ENCODE data around the gene CCER1. TPM values are rescaled to one million over a fixed set of nuclear protein-coding genes. Genes with fewer than 3 reads are reported as not detected.

The CCER1 gene
- total RNA-seq (2014; rRNA removed; shearing (Covaris generic)) (not detected in 2 replicates), polyA plus RNA-seq (2016; fragmentation: Nextera tagmentation; extraction: Ambion mirVana) (not detected in 2 replicates)

- Histone ChIP-seq H4K20me1 (ENCODE audit: insufficient read depth) (no peaks in the 10 kb centered on the region), H3K27ac (no peak within 1 kb of the TSS), H3K79me2 (ENCODE audit: insufficient read depth) (no peaks in the 10 kb centered on the region), H3K4me2 (ENCODE audit: unreplicated experiment) (no peak within 1 kb of the TSS), H2AFZ (no peak within 1 kb of the TSS), H3K27me3 (replicated peaks; ENCODE audit: insufficient read depth) (no peaks in the 10 kb centered on the region), H3F3A (ENCODE audit: insufficient read depth) (no peaks in the 10 kb centered on the region), H3K4me3 (no peak within 1 kb of the TSS), H3K9me3 (ENCODE audit: low read depth) (no peaks in the 10 kb centered on the region), H3K36me3 (ENCODE audit: low read depth) (no peaks in the 10 kb centered on the region), H3K9me2 (ENCODE audit: insufficient read depth) (no peaks in the 10 kb centered on the region), H3K9ac (no peak within 1 kb of the TSS), H3K4me1 (ENCODE audit: insufficient read depth) (peaks cover 3% of the 10 kb centered on the region; the same call in 1 of the 2 replicates)
- 95 to 98% methylated on average over 18 to 22 of the region's 22 CpGs for WGBS, 2 experiments (ENCODE audit: low coverage in 1 of 2, low lambda C conversion rate in 2 of 2, missing lambda C conversion rate in 2 of 2)
- in situ Hi-C loops (cut with MboI) = no loop called here
- TF ChIP-seq EZH2phosphoT487 (IDR thresholded peaks at IDR 0.05; ENCODE audit: insufficient read depth, low read depth) = no peak
- no peak for TF ChIP-seq EZH2 (IDR thresholded peaks at IDR 0.05; ENCODE audit: insufficient read depth, poor library complexity, severe bottlenecking)
- DNase-seq = no peak
Observed at GRCh38 chr12:90954921-90955320, at the start of gene CCER1. Gene CCER1 (minus strand): TSS chr12:90955176. CDS start chr12:90954742, 434 bp downstream.

GRCh38 chr12:91003737-91004136 is 48.8 kb upstream of the CCER1 start:
- no peak overlapping the region for H3K4me3 ChIP-seq
- no peak for DNase-seq
- H2AFZ ChIP-seq = no peak overlapping the region
- H3F3A ChIP-seq (ENCODE audit: insufficient read depth) = no peaks in the 10 kb centered on the region
- H3K9me2 ChIP-seq (ENCODE audit: insufficient read depth) = no peaks in the 10 kb centered on the region
- H3K27ac ChIP-seq = no peak overlapping the region
- no peaks in the 10 kb centered on the region for H4K20me1 ChIP-seq (ENCODE audit: insufficient read depth)
- H3K4me2 ChIP-seq (ENCODE audit: unreplicated experiment) = no peak overlapping the region
- in situ Hi-C loops (cut with MboI) = no loop called here
- no peaks in the 10 kb centered on the region for H3K79me2 ChIP-seq (ENCODE audit: insufficient read depth)
- no peaks in the 10 kb centered on the region for H3K4me1 ChIP-seq (ENCODE audit: insufficient read depth)
- H3K36me3 ChIP-seq (ENCODE audit: low read depth) = no peaks in the 10 kb centered on the region
- H3K27me3 ChIP-seq (replicated peaks; ENCODE audit: insufficient read depth) = no peaks in the 10 kb centered on the region
- H3K9me3 ChIP-seq (ENCODE audit: low read depth) = no peaks in the 10 kb centered on the region
- no peak for TF ChIP-seq EZH2 (IDR thresholded peaks at IDR 0.05; ENCODE audit: insufficient read depth, poor library complexity, severe bottlenecking)
- TF ChIP-seq EZH2phosphoT487 (IDR thresholded peaks at IDR 0.05; ENCODE audit: insufficient read depth, low read depth) = no peak
- H3K9ac ChIP-seq = no peak overlapping the region

GRCh38 chr12:91001306-91001705 is 46.3 kb upstream of the CCER1 start:
- no peaks in the 10 kb centered on the region for H3K9me2 ChIP-seq (ENCODE audit: insufficient read depth)
- no peak overlapping the region for H3K9ac ChIP-seq
- DNase-seq = no peak
- H3K27me3 ChIP-seq (replicated peaks; ENCODE audit: insufficient read depth) = no peaks in the 10 kb centered on the region
- H2AFZ ChIP-seq = no peak overlapping the region
- in situ Hi-C loops (cut with MboI) = no loop called here
- WGBS, 2 experiments (ENCODE audit: low coverage in 1 of 2, low lambda C conversion rate in 2 of 2, missing lambda C conversion rate in 2 of 2) = 94 to 95% methylated on average over 1 of the region's 1 CpG
- H3K27ac ChIP-seq = no peak overlapping the region
- no peaks in the 10 kb centered on the region for H3K9me3 ChIP-seq (ENCODE audit: low read depth)
- H3K4me2 ChIP-seq (ENCODE audit: unreplicated experiment) = no peak overlapping the region
- no peaks in the 10 kb centered on the region for H4K20me1 ChIP-seq (ENCODE audit: insufficient read depth)
- no peak overlapping the region for H3K4me3 ChIP-seq
- H3K79me2 ChIP-seq (ENCODE audit: insufficient read depth) = no peaks in the 10 kb centered on the region
- H3K4me1 ChIP-seq (ENCODE audit: insufficient read depth) = no peaks in the 10 kb centered on the region
- TF ChIP-seq EZH2phosphoT487 (IDR thresholded peaks at IDR 0.05; ENCODE audit: insufficient read depth, low read depth) (no peak), EZH2 (IDR thresholded peaks at IDR 0.05; ENCODE audit: insufficient read depth, poor library complexity, severe bottlenecking) (no peak)
- H3F3A ChIP-seq (ENCODE audit: insufficient read depth) = no peaks in the 10 kb centered on the region
- H3K36me3 ChIP-seq (ENCODE audit: low read depth) = no peaks in the 10 kb centered on the region

- in situ Hi-C loops (cut with MboI) = no loop called here
- Histone ChIP-seq H3K36me3 (ENCODE audit: low read depth) (no peaks in the 10 kb centered on the region), H3K4me3 (no peak overlapping the region), H3K4me2 (ENCODE audit: unreplicated experiment) (no peak overlapping the region), H2AFZ (no peak overlapping the region), H3K9ac (no peak overlapping the region), H3K9me3 (ENCODE audit: low read depth) (no peaks in the 10 kb centered on the region), H3K27ac (no peak overlapping the region), H3K27me3 (replicated peaks; ENCODE audit: insufficient read depth) (no peaks in the 10 kb centered on the region), H3F3A (ENCODE audit: insufficient read depth) (no peaks in the 10 kb centered on the region), H3K4me1 (ENCODE audit: insufficient read depth) (no peaks in the 10 kb centered on the region), H4K20me1 (ENCODE audit: insufficient read depth) (no peaks in the 10 kb centered on the region), H3K79me2 (ENCODE audit: insufficient read depth) (no peaks in the 10 kb centered on the region), H3K9me2 (ENCODE audit: insufficient read depth) (no peaks in the 10 kb centered on the region)
- WGBS, 2 experiments (ENCODE audit: low coverage in 1 of 2, low lambda C conversion rate in 2 of 2, missing lambda C conversion rate in 2 of 2) = 88 to 91% methylated on average over 2 of the region's 2 CpGs
- no peak for DNase-seq
- TF ChIP-seq EZH2phosphoT487 (IDR thresholded peaks at IDR 0.05; ENCODE audit: insufficient read depth, low read depth) = no peak
- no peak for TF ChIP-seq EZH2 (IDR thresholded peaks at IDR 0.05; ENCODE audit: insufficient read depth, poor library complexity, severe bottlenecking)
Observed at GRCh38 chr12:90999966-91000365, 45.0 kb upstream of the CCER1 start.

- Histone ChIP-seq H3F3A (ENCODE audit: insufficient read depth) (no peaks in the 10 kb centered on the region), H4K20me1 (ENCODE audit: insufficient read depth) (no peaks in the 10 kb centered on the region), H3K79me2 (ENCODE audit: insufficient read depth) (no peaks in the 10 kb centered on the region), H3K9me3 (ENCODE audit: low read depth) (no peaks in the 10 kb centered on the region), H3K36me3 (ENCODE audit: low read depth) (no peaks in the 10 kb centered on the region), H3K27ac (no peak overlapping the region), H3K4me2 (ENCODE audit: unreplicated experiment) (no peak overlapping the region), H2AFZ (no peak overlapping the region), H3K9ac (no peak overlapping the region), H3K4me3 (no peak overlapping the region), H3K4me1 (ENCODE audit: insufficient read depth) (no peaks in the 10 kb centered on the region), H3K27me3 (replicated peaks; ENCODE audit: insufficient read depth) (no peaks in the 10 kb centered on the region), H3K9me2 (ENCODE audit: insufficient read depth) (no peaks in the 10 kb centered on the region)
- in situ Hi-C loops (cut with MboI) = no loop called here
- peak; percentile 10 for DNase-seq
- 81% methylated on average over 2 of the region's 2 CpGs for WGBS, 2 experiments (ENCODE audit: low coverage in 1 of 2, low lambda C conversion rate in 2 of 2, missing lambda C conversion rate in 2 of 2)
- TF ChIP-seq EZH2phosphoT487 (IDR thresholded peaks at IDR 0.05; ENCODE audit: insufficient read depth, low read depth) (no peak), EZH2 (IDR thresholded peaks at IDR 0.05; ENCODE audit: insufficient read depth, poor library complexity, severe bottlenecking) (no peak)
Observed at GRCh38 chr12:90999527-90999926, 44.6 kb upstream of the CCER1 start.

Measured in GM23248 (cell line).